Lung (tissue), 12 donors: ENCODE data around the gene COMT. TPM values are rescaled to one million over a fixed set of nuclear protein-coding genes. Genes with fewer than 3 reads are reported as not detected.

ENCODE experiments used
- ATAC-seq: fragments of 200-7000 bp; cut with Tn5 transposase; one replicate; pipeline ENCODE4 v1.9.1; 2020; ENCODE audit warnings: moderate number of reproducible peaks; ENCODE audit not compliant: insufficient read depth, low FRiP score
- DNase-seq, 3 donors: peaks; one replicate each; pipeline ENCODE4 v3.0.0-alpha.2; 2013 to 2017
- H3K27ac ChIP-seq, 2 donors: one replicate each; pipeline ENCODE4 v1.5.1; 2013; ENCODE audit warnings: mild to moderate bottlenecking in 2 of 2, moderate library complexity in 2 of 2, control low read depth in 1 of 2, inconsistent platforms in 1 of 2, low read depth in 1 of 2, low read length in 1 of 2
- H3K27me3 ChIP-seq, 3 donors: one replicate each; pipeline ENCODE4 v1.5.1; 2013; ENCODE audit warnings: low read length in 2 of 3; ENCODE audit not compliant: control insufficient read depth in 3 of 3, insufficient read depth in 3 of 3
- H3K36me3 ChIP-seq, 4 donors: one replicate each; pipeline ENCODE4 v1.5.1; 2013; ENCODE audit warnings: low read length in 4 of 4, mild to moderate bottlenecking in 1 of 4, moderate library complexity in 1 of 4; ENCODE audit not compliant: control insufficient read depth in 4 of 4, insufficient read depth in 4 of 4
- H3K4me1 ChIP-seq, 5 donors: one replicate each; pipeline ENCODE4 v1.5.1; 2013; ENCODE audit warnings: low read length in 5 of 5, mild to moderate bottlenecking in 2 of 5, moderate library complexity in 1 of 5; ENCODE audit not compliant: control insufficient read depth in 5 of 5, insufficient read depth in 5 of 5
- H3K4me3 ChIP-seq: one replicate; pipeline ENCODE4 v1.5.1; 2013; ENCODE audit warnings: mild to moderate bottlenecking, control low read depth, moderate library complexity
- H3K9ac ChIP-seq, 2 donors: one replicate each; pipeline ENCODE4 v1.5.1; 2013; ENCODE audit warnings: low read length in 2 of 2, control low read depth in 1 of 2; ENCODE audit not compliant: insufficient read depth in 1 of 2
- H3K9me3 ChIP-seq, 4 donors: one replicate each; pipeline ENCODE4 v1.5.1; 2013; ENCODE audit warnings: low read length in 3 of 4, mild to moderate bottlenecking in 1 of 4, moderate library complexity in 1 of 4; ENCODE audit not compliant: control insufficient read depth in 4 of 4, insufficient read depth in 3 of 4
- CTCF ChIP-seq: IDR thresholded peaks from 2 replicates; pipeline ENCODE4 v1.5.1; 2012; ENCODE audit warnings: mild to moderate bottlenecking; ENCODE audit errors: control extremely low read depth, extremely low read depth
- WGBS, 2 donors: extraction: QIAGEN DNeasy Blood & Tissue Kit; methylation state at CpG; one replicate each; pipeline ENCODE4 v1.1.7; 2013; 5-methylcytosine and 5-hydroxymethylcytosine counted together
- polyA plus RNA-seq, 2 donors: library from polyadenylated mRNA; stranded (reverse); fragments of 200-250 nt; gene quantifications; one replicate each; pipeline ENCODE4 v1.2.1, GENCODE V29; 2013
- total RNA-seq, 2 donors: library from RNA; depleted of rRNA in 1 of 2; stranded (reverse); fragments of >200 nt in 1 of 2; gene quantifications; one replicate each; pipeline ENCODE4 v1.2.1, GENCODE V29; 2014 to 2021
- donor health status: control.
- donor health status: control.
- donor health status: Bipolar disorder and iron deficiency.
- donor health status: healthy.
- donor health status: DM: yes; HTN: yes; CAD: no.

COMT gene
- total and polyA plus RNA-seq, 4 donors, result 147 to 272 (median 208) TPM

DNA sequence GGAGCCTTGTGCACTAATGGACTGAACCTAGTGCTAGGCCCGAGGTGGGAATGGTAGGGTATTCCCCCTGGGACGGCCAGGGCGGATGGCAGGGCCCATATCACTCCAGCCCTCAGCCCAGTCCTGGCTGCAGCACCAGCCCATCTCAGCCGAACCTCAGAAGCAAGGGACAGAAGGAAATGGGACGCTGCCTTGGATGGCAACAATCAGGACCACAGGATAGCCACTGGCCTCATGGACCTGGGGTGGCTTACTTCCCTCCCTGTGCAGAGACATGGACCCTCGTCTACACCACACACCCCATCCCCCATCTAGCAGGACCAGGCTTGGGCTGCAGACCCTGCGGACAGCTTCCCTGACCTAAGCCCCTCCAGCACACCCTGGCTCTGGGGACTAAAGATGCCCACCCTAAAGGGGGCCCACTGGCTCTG, 50.9 kb downstream of the COMT start:
- WGBS, 2 donors, result 90 to 91% methylated on average over 7 of the region's 7 CpGs
- H3K9me3 ChIP-seq, result no peaks in the 10 kb centered on the region
- ATAC-seq (no peak), DNase-seq (no peak)
- H3K4me3 ChIP-seq, result no peak overlapping the region
- H3K9ac ChIP-seq, result no peak overlapping the region
- H3K27me3 ChIP-seq, result no peaks in the 10 kb centered on the region
- no peaks in the 10 kb centered on the region for H3K36me3 ChIP-seq
- H3K27ac ChIP-seq, result no peak overlapping the region
- TF ChIP-seq CTCF, result no peak
- H3K4me1 ChIP-seq, result peaks cover 0 to 31% (median 16%) of the 10 kb centered on the region in 5 donors

- ATAC-seq (no peak), DNase-seq (no peak)
- Histone ChIP-seq H3K9ac (no peak overlapping the region), H3K27me3 (no peaks in the 10 kb centered on the region), H3K36me3 (no peaks in the 10 kb centered on the region), H3K4me1 (peaks cover 0 to 32% (median 14%) of the 10 kb centered on the region in 5 donors), H3K27ac (no peak overlapping the region), H3K9me3 (no peaks in the 10 kb centered on the region), H3K4me3 (no peak overlapping the region)
- no peak for TF ChIP-seq CTCF
- WGBS, 2 donors, result 88 to 91% methylated on average over 6 of the region's 6 CpGs
Observed at GRCh38 chr22:19992921-19993355, 51.4 kb downstream of the COMT start.

DNA sequence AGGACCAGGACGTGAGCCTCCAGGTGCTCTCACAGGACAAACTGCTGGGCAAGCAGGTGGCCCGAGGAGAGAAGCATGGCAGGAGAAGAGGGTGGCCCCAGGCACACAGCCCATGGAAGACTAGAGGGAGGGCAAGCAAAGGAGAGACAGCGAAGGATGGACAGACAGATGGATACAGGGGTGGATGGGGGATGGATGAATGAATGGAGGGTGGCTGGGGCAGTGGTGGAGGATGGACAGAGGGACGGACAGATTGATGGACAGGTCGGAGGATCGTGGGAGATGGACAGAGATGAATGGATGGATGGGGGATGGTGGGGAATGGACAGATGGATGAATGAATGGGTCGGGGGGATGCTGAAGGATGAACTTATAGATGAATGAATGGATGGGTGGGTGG, 52.4 kb downstream of the COMT start:
- Histone ChIP-seq H3K27ac (no peak overlapping the region), H3K9ac (no peak overlapping the region), H3K4me1 (peaks cover 0 to 42% (median 16%) of the 10 kb centered on the region in 5 donors), H3K4me3 (no peak overlapping the region), H3K9me3 (no peaks in the 10 kb centered on the region), H3K36me3 (no peaks in the 10 kb centered on the region), H3K27me3 (no peaks in the 10 kb centered on the region)
- DNase-seq, result no peak
- no peak for TF ChIP-seq CTCF
- WGBS, 2 donors, result 94 to 95% methylated on average over 7 of the region's 7 CpGs
- no peak for ATAC-seq
